IPS DF 6.9 (cell line): ENCODE measurements around the gene ALOX5.
A peak's percentile ranks its signal among the peaks of the same experiment; 100 is the strongest.

Source experiments
- DNase-seq: peaks from one replicate; pipeline ENCODE4 v3.0.0-alpha.2; 2013; ENCODE audit warnings: low read depth, low spot score
- H3K27ac ChIP-seq: one replicate; pipeline ENCODE4 v1.5.1; 2013; ENCODE audit warnings: low read length, control low read depth
- H3K27me3 ChIP-seq: 2 replicates; pipeline ENCODE4 v1.6.1; 2013; ENCODE audit warnings: mild to moderate bottlenecking, low read length; ENCODE audit not compliant: control insufficient read depth, insufficient read depth
- H3K36me3 ChIP-seq: 2 replicates; pipeline ENCODE4 v1.6.1; 2013; ENCODE audit warnings: low read length; ENCODE audit not compliant: control insufficient read depth, insufficient read depth
- H3K4me1 ChIP-seq: 2 replicates; pipeline ENCODE4 v1.6.1; 2013; ENCODE audit warnings: low read length; ENCODE audit not compliant: control insufficient read depth, insufficient read depth
- H3K4me3 ChIP-seq: 2 replicates; pipeline ENCODE4 v1.5.1; 2013; ENCODE audit warnings: mild to moderate bottlenecking, low read length
- H3K9me3 ChIP-seq: 2 replicates; pipeline ENCODE4 v1.6.1; 2013; ENCODE audit warnings: low read length, inconsistent platforms; ENCODE audit not compliant: control insufficient read depth, insufficient read depth
- WGBS: extraction: QIAGEN DNeasy Blood & Tissue Kit; methylation state at CpG from one replicate; pipeline ENCODE4 v1.1.7; 2013; ENCODE audit warnings: mixed read lengths, missing lambda C conversion rate; ENCODE audit not compliant: insufficient read length, insufficient coverage; 5-methylcytosine and 5-hydroxymethylcytosine counted together

Gene ALOX5

GRCh38 chr10:45374350-45375052 is 485 bp downstream of the ALOX5 start:
- peak overlapping the region; percentile 47; the same call in 1 of the 2 replicates for H3K4me3 ChIP-seq
- WGBS = no CpG with 5 or more reads among the region's 51 CpGs
- no peak for DNase-seq
- no peaks in the 10 kb centered on the region for H3K36me3 ChIP-seq
- peaks cover 4% of the 10 kb centered on the region; the same call in 1 of the 2 replicates for H3K4me1 ChIP-seq
- no peaks in the 10 kb centered on the region for H3K9me3 ChIP-seq
- H3K27ac ChIP-seq = no peak overlapping the region
- H3K27me3 ChIP-seq = peaks cover 13% of the 10 kb centered on the region

- WGBS = no CpG with 5 or more reads among the region's 8 CpGs
- Histone ChIP-seq H3K4me1 (peaks cover 4% of the 10 kb centered on the region; the same call in 1 of the 2 replicates), H3K36me3 (no peaks in the 10 kb centered on the region), H3K4me3 (no peak overlapping the region), H3K27ac (no peak overlapping the region), H3K9me3 (no peaks in the 10 kb centered on the region), H3K27me3 (peaks cover 13% of the 10 kb centered on the region)
- DNase-seq = no peak
These were observed 1.1 kb downstream of the ALOX5 start for GRCh38 chr10:45375101-45375500.

- no peak overlapping the region for H3K27ac ChIP-seq
- no peaks in the 10 kb centered on the region for H3K36me3 ChIP-seq
- no peak for DNase-seq
- no peak overlapping the region for H3K4me3 ChIP-seq
- no peaks in the 10 kb centered on the region for H3K9me3 ChIP-seq
- H3K27me3 ChIP-seq = peaks cover 13% of the 10 kb centered on the region
- no CpG with 5 or more reads among the region's 12 CpGs for WGBS
- H3K4me1 ChIP-seq = peaks cover 4% of the 10 kb centered on the region; the same call in 1 of the 2 replicates
These were observed 1.8 kb downstream of the ALOX5 start for GRCh38 chr10:45375716-45376231.

- Histone ChIP-seq H3K9me3 (no peaks in the 10 kb centered on the region), H3K36me3 (no peaks in the 10 kb centered on the region), H3K27ac (no peak overlapping the region), H3K27me3 (peaks cover 13% of the 10 kb centered on the region), H3K4me1 (peaks cover 4% of the 10 kb centered on the region; the same call in 1 of the 2 replicates), H3K4me3 (no peak overlapping the region)
- DNase-seq = no peak
- WGBS = no CpG with 5 or more reads among the region's 2 CpGs
These were observed 2.4 kb downstream of the ALOX5 start for GRCh38 chr10:45376371-45376801.

GRCh38 chr10:45377321-45377720 is 3.3 kb downstream of the ALOX5 start:
- DNase-seq = no peak
- WGBS = no CpG with 5 or more reads among the region's 4 CpGs
- no peaks in the 10 kb centered on the region for H3K36me3 ChIP-seq
- no peaks in the 10 kb centered on the region for H3K9me3 ChIP-seq
- no peak overlapping the region for H3K27ac ChIP-seq
- H3K4me1 ChIP-seq = peaks cover 4% of the 10 kb centered on the region; the same call in 1 of the 2 replicates
- H3K4me3 ChIP-seq = no peak overlapping the region
- H3K27me3 ChIP-seq = peaks cover 13% of the 10 kb centered on the region

GRCh38 chr10:45377858-45378257 is 3.8 kb downstream of the ALOX5 start:
- Histone ChIP-seq H3K9me3 (no peaks in the 10 kb centered on the region), H3K36me3 (no peaks in the 10 kb centered on the region)

GRCh38 chr10:45378914-45379726 is 5.1 kb downstream of the ALOX5 start:
- H3K4me3 ChIP-seq = no peak overlapping the region
- H3K9me3 ChIP-seq = no peaks in the 10 kb centered on the region
- WGBS = no CpG with 5 or more reads among the region's 12 CpGs
- H3K36me3 ChIP-seq = no peaks in the 10 kb centered on the region
- no peak for DNase-seq
- H3K4me1 ChIP-seq = peaks cover 4% of the 10 kb centered on the region; the same call in 1 of the 2 replicates
- peaks cover 8% of the 10 kb centered on the region; the same call in 1 of the 2 replicates for H3K27me3 ChIP-seq
- no peak overlapping the region for H3K27ac ChIP-seq

More at GRCh38 chr10:45377858-45378257, 3.8 kb downstream of the ALOX5 start:
- Histone ChIP-seq H3K4me3 (no peak overlapping the region), H3K4me1 (peaks cover 4% of the 10 kb centered on the region; the same call in 1 of the 2 replicates), H3K27ac (no peak overlapping the region), H3K27me3 (peaks cover 10% of the 10 kb centered on the region)
- DNase-seq = no peak
- WGBS = no CpG with 5 or more reads among the region's 5 CpGs

- Histone ChIP-seq H3K36me3 (no peaks in the 10 kb centered on the region), H3K4me1 (0 out of 2 replicates have a peak, but pooled peaks cover 2% of the 10 kb centered on the region), H3K4me3 (no peak overlapping the region), H3K27ac (no peak overlapping the region), H3K9me3 (no peaks in the 10 kb centered on the region), H3K27me3 (peaks cover 3% of the 10 kb centered on the region; the same call in 1 of the 2 replicates)
- WGBS = no CpG with 5 or more reads among the region's 14 CpGs
- no peak for DNase-seq
These were observed 6.0 kb downstream of the ALOX5 start for GRCh38 chr10:45379891-45380540.

- no peaks in the 10 kb centered on the region for H3K27me3 ChIP-seq
- no peak for DNase-seq
- H3K27ac ChIP-seq = no peak overlapping the region
- H3K36me3 ChIP-seq = no peaks in the 10 kb centered on the region
- H3K4me1 ChIP-seq = no peaks in the 10 kb centered on the region
- no peaks in the 10 kb centered on the region for H3K9me3 ChIP-seq
- WGBS = no CpG with 5 or more reads among the region's 8 CpGs
- no peak overlapping the region for H3K4me3 ChIP-seq
These were observed 7.0 kb downstream of the ALOX5 start for GRCh38 chr10:45380903-45381620.
